Colonic mucosa (tissue), 4 donors: Measurements from ENCODE around the gene AVPR1A. TPM values are rescaled to one million over a fixed set of nuclear protein-coding genes. Genes with fewer than 3 reads are reported as not detected.
A peak's percentile ranks its signal among the peaks of the same experiment; 100 is the strongest.

Source experiments
- DNase-seq: peaks from one replicate; pipeline ENCODE4 v3.0.0-alpha.2; 2020
- H3K27ac ChIP-seq: fragments of 200-600 bp; one replicate; pipeline ENCODE4 v1.8.0; 2021
- H3K27me3 ChIP-seq: fragments of 200-600 bp; one replicate; pipeline ENCODE4 v1.8.0; 2021
- H3K36me3 ChIP-seq: fragments of 200-600 bp; one replicate; pipeline ENCODE4 v1.8.0; 2021
- H3K4me1 ChIP-seq: fragments of 200-600 bp; one replicate; pipeline ENCODE4 v1.8.0; 2021; ENCODE audit warnings: mild to moderate bottlenecking
- H3K4me3 ChIP-seq: fragments of 200-600 bp; one replicate; pipeline ENCODE4 v1.8.0; 2021
- H3K9ac ChIP-seq, 2 donors: one replicate each; pipeline ENCODE4 v1.7.0; 2013; ENCODE audit warnings: control low read depth in 2 of 2, low read depth in 2 of 2, low read length in 2 of 2
- H3K9me3 ChIP-seq: fragments of 200-600 bp; one replicate; pipeline ENCODE4 v1.8.0; 2021
- intact Hi-C: fragments of 100-400 bp; cut with DNase I; formaldehyde crosslinking; loops from one replicate; pipeline ENCODE4 v1.14.1; 2022
- total RNA-seq, 2 donors: library from RNA; stranded (reverse); fragmentation: NEBNext Ultra II Directional in 1 of 2; extraction: Animal tissue kit (Norgen Biotek cat#: 25700) in 1 of 2; gene quantifications; one replicate each; pipeline ENCODE4 v1.2.1, GENCODE V29; 2021
- TF ChIP-seq, protein P1 (sequence below): fragments of 200-600 bp; IDR thresholded peaks from one replicate; pipeline ENCODE4 v1.8.0; 2022; ENCODE audit warnings: antibody characterized with exemption, mild to moderate bottlenecking
- donor health status: healthy.
- donor health status: DM: no; HTN: no; CAD: no.
- donor health status: DM: no; HTN: no; CAD: no.

AVPR1A gene
- total RNA-seq, 2 donors from 2014 or later, result 0.17 to 0.37 TPM

DNA sequence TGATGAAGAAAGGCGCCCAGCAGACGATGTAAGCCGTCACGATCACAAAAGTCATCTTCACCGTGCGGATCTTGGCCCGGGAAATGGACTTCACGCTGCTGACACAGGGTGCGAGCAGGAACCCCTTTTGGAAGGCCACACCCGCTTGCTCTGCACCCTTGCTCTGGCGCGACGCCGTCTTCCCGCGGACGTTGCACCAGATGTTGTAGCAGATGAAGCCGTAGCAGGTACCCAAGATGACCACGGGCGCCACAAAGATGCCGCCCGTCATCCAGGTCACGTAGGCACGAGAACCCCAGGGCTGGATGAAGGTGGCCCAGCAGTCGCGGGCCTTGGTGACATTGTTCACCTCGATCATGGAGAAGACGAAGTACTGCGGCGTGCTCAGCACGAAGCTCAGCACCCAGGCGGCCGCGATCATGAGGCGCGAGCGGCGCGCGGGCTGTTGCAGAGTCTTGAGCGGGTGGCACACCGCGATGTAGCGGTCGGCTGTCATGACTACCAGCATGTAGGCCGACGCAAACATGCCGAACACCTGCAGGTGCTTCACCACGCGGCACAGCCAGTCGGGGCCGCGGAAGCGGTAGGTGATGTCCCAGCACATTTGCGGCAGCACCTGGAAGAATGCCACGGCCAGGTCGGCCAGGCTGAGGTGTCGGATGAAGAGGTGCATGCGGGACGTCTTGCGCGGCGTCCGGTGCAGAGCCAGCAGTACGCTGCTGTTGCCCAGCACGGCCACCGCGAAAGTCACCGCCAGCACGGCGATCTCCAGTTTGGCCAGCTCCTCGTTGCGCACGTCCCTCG is 890 bp downstream of the AVPR1A start:
- TF ChIP-seq, protein P1, sequence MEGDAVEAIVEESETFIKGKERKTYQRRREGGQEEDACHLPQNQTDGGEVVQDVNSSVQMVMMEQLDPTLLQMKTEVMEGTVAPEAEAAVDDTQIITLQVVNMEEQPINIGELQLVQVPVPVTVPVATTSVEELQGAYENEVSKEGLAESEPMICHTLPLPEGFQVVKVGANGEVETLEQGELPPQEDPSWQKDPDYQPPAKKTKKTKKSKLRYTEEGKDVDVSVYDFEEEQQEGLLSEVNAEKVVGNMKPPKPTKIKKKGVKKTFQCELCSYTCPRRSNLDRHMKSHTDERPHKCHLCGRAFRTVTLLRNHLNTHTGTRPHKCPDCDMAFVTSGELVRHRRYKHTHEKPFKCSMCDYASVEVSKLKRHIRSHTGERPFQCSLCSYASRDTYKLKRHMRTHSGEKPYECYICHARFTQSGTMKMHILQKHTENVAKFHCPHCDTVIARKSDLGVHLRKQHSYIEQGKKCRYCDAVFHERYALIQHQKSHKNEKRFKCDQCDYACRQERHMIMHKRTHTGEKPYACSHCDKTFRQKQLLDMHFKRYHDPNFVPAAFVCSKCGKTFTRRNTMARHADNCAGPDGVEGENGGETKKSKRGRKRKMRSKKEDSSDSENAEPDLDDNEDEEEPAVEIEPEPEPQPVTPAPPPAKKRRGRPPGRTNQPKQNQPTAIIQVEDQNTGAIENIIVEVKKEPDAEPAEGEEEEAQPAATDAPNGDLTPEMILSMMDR, result no peak

DNA sequence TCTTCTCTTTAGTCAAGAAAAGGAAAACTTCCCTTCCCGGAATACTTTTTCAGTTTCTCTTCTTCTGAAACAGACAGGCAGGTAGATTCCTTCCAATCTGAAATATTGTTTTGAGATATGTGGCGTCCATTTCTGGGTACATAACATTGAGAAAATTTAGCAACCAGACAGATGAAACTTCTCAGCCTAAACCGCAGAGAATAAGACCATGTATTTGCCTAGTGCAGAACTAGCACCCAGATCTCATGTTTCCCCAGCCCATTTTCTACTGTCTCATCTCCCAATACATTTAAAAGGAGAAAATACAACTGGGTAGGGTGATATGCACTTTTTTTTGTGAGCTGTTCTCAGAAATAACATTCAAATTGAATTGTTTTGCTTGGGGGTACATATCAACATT is 6.4 kb downstream of the AVPR1A start:
- H3K4me3 ChIP-seq, result no peak overlapping the region
- no peaks in the 10 kb centered on the region for H3K36me3 ChIP-seq
- no peak for DNase-seq
- no peak overlapping the region for H3K27ac ChIP-seq
- no peaks in the 10 kb centered on the region for H3K9me3 ChIP-seq
- peaks cover 5% of the 10 kb centered on the region for H3K27me3 ChIP-seq
- TF ChIP-seq, protein P1, result no peak
- intact Hi-C loops, result no loop called here
- no peaks in the 10 kb centered on the region for H3K4me1 ChIP-seq
- no peak overlapping the region for H3K9ac ChIP-seq

More for the DNA sequence above, 890 bp downstream of the AVPR1A start:
- H3K9me3 ChIP-seq, result no peaks in the 10 kb centered on the region
- H3K27ac ChIP-seq, result no peak overlapping the region
- peaks cover 29% of the 10 kb centered on the region for H3K27me3 ChIP-seq
- intact Hi-C loops, result no loop called here
- H3K36me3 ChIP-seq, result no peaks in the 10 kb centered on the region
- H3K9ac ChIP-seq, result no peak overlapping the region
- H3K4me3 ChIP-seq, result peak overlapping the region; percentile 39
- no peaks in the 10 kb centered on the region for H3K4me1 ChIP-seq
- DNase-seq, result no peak

DNA sequence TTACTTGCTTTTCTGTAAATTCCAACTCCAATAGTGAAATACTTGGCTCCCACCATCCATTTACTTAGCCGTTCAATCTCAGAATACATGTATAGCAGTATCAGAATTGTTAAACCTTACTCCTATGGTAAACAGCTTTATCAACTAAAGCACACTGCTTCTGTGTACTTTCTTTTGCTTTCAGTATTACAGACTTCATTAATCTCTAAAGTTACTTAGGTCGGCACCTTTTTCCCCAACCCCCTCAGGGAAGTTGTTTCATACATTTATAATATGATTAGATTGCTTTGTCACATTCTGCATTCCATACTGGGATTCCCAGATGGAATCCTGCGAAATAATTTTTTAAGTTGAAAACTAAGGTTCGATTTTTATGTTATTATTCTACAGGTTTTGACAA is 12.5 kb downstream of the AVPR1A start:
- intact Hi-C loops, result no loop called here
- Histone ChIP-seq H3K36me3 (no peaks in the 10 kb centered on the region), H3K4me3 (no peak overlapping the region), H3K27me3 (no peaks in the 10 kb centered on the region), H3K27ac (no peak overlapping the region), H3K9ac (no peak overlapping the region), H3K9me3 (no peaks in the 10 kb centered on the region), H3K4me1 (no peaks in the 10 kb centered on the region)
- TF ChIP-seq, protein P1, result no peak
- DNase-seq, result no peak

DNA sequence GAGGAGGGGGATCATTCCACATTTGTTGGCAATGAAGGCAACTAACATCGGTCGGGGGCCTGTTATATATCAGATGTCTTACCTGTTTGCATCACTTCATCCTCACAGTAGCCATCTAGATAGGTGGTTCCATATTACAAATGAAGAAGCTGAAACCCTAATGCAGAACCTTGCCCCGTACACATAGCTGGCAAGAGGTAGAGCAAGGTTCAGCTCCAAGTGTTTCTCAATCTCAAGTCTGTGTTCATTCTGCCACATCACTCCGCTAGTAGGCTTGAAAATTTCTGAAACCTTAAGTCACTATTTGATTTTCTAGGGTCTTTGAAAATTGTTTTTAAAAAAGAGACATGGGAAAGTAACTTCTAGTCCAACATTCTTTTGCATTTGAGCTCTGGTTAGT is 17.0 kb downstream of the AVPR1A start:
- intact Hi-C loops, result no loop called here
- TF ChIP-seq, protein P1, result no peak

DNA sequence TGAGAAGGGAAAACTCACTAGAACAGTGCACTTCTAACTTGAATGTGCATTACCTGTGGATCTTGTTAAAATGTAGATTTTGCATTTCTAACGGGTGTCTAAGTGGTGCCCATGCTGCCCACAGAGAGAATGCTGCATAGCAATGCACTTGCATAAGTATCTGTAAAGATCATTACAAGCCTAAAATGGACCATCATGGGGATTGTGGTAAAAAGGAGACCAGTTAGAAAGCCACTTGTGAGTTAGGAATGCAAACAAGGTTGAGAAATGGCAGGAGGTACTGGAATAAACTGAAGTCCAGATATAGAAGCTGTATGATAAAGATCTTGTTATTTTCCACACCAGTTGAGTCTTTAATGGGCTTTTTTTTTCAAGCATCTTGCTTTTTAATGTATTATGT is 18.8 kb downstream of the AVPR1A start:
- intact Hi-C loops, result no loop called here

More for the DNA sequence above, 17.0 kb downstream of the AVPR1A start:
- H3K9ac ChIP-seq, result no peak overlapping the region
- H3K36me3 ChIP-seq, result no peaks in the 10 kb centered on the region
- no peak overlapping the region for H3K27ac ChIP-seq
- no peaks in the 10 kb centered on the region for H3K4me1 ChIP-seq
- H3K27me3 ChIP-seq, result no peaks in the 10 kb centered on the region
- H3K4me3 ChIP-seq, result no peak overlapping the region
- H3K9me3 ChIP-seq, result no peaks in the 10 kb centered on the region
- no peak for DNase-seq

More for the DNA sequence above, 18.8 kb downstream of the AVPR1A start:
- Histone ChIP-seq H3K36me3 (no peaks in the 10 kb centered on the region), H3K27me3 (no peaks in the 10 kb centered on the region), H3K27ac (no peak overlapping the region), H3K4me1 (no peaks in the 10 kb centered on the region), H3K9ac (no peak overlapping the region), H3K4me3 (no peak overlapping the region), H3K9me3 (no peaks in the 10 kb centered on the region)
- TF ChIP-seq, protein P1, result no peak
- no peak for DNase-seq
